Large intestine (tissue), 3 donors: ENCODE data around the gene SYT1. TPM values are rescaled to one million over a fixed set of nuclear protein-coding genes. Genes with fewer than 3 reads are reported as not detected.

ENCODE experiments used
- DNase-seq, 2 donors: peaks; one replicate each; pipeline versions ENCODE4 v3.0.0 to v3.0.0-alpha.2; 2013
- H3K27ac ChIP-seq: one replicate; pipeline ENCODE4 v1.5.1; 2013; ENCODE audit warnings: low read length
- H3K27me3 ChIP-seq: 2 replicates; pipeline ENCODE4 v1.6.1; 2013; ENCODE audit warnings: low read length; ENCODE audit not compliant: control insufficient read depth, insufficient read depth
- H3K36me3 ChIP-seq: 2 replicates; pipeline ENCODE4 v1.6.1; 2013; ENCODE audit warnings: low read length; ENCODE audit not compliant: control insufficient read depth, insufficient read depth
- H3K4me1 ChIP-seq: one replicate; pipeline ENCODE4 v1.6.1; 2013; ENCODE audit warnings: low read length; ENCODE audit not compliant: control insufficient read depth, insufficient read depth
- H3K4me3 ChIP-seq: one replicate; pipeline ENCODE4 v1.5.1; 2013; ENCODE audit warnings: low read length
- H3K9me3 ChIP-seq: one replicate; pipeline ENCODE4 v1.6.1; 2013; ENCODE audit warnings: mild to moderate bottlenecking, low read depth, low read length, moderate library complexity; ENCODE audit not compliant: control insufficient read depth
- WGBS: methylation state at CpG from one replicate; pipeline ENCODE4 v1.1.5; 2013; ENCODE audit warnings: low lambda C conversion rate; ENCODE audit not compliant: insufficient coverage; 5-methylcytosine and 5-hydroxymethylcytosine counted together
- polyA plus RNA-seq: library from polyadenylated mRNA; unstranded; fragments of 120-200 nt; gene quantifications from one replicate; pipeline ENCODE4 v1.2.1, GENCODE V29; 2013

SYT1 gene
- polyA plus RNA-seq, 1 donor = 12.6 TPM

DNA sequence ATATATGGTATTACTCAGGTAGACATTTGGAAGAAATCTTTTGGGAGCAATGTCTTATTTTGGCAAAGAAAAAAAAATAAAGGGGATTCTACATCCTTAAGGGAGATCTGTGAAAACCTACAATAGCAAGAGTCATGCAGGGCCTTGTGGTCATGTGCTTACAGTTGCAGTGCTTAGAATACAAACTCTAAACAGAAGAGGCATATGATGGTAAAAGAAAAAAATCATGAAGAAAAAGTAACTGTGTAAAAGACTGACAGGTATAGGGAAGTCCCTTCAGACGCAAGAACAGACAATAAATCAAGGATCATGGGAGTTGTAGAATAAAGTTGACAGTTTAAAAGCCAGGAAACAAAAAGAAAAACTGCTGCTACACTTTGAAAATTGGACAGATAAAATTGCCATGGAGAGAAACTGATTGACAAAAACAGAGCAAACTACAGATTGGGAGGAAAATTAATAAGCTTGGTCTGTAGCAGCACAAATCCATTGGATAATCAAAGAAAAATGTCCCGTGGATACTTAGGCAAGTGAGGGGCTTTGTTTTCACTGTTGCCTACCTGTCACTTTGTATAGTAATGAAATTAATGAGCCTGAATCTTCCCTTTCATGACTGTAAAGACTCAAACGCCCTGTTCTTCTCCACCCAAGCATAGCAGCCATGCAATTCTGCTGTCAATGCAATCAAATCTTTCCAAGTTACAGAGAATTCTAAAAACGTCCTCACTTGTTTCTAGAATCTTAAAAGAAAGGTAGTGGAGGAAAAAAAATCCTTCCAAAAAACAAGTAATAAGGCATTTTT lies 402.0 kb downstream of the SYT1 start:
- Histone ChIP-seq H3K4me3 (no peak overlapping the region), H3K36me3 (no peaks in the 10 kb centered on the region), H3K27ac (no peak overlapping the region), H3K27me3 (no peaks in the 10 kb centered on the region), H3K4me1 (no peaks in the 10 kb centered on the region), H3K9me3 (no peaks in the 10 kb centered on the region)
- DNase-seq = no peak
- 58% methylated on average over 2 of the region's 4 CpGs for WGBS

DNA sequence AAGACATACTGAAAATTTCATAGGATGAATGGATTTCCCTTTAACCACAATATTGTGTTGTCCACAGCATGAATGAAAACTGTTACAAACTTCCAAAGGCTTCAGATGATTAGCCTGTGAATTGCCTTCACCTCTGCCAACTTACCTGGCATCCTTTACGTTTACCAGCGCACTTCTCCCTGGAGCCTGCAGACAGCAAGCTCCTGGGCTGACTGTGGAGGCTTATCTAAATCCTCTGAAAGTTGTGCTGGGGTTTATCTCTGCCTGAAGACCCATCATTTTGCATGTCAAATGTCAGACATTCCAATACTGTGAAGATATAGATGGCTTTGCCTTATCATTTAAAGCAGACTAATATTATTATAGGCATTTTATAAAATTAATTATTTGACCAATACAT lies 403.0 kb downstream of the SYT1 start:
- H3K9me3 ChIP-seq = no peaks in the 10 kb centered on the region
- H3K27me3 ChIP-seq = no peaks in the 10 kb centered on the region
- H3K4me1 ChIP-seq = no peaks in the 10 kb centered on the region
- no CpG with 5 or more reads among the region's 2 CpGs for WGBS
- no peak overlapping the region for H3K27ac ChIP-seq
- DNase-seq = no peak
- no peaks in the 10 kb centered on the region for H3K36me3 ChIP-seq
- H3K4me3 ChIP-seq = no peak overlapping the region

DNA sequence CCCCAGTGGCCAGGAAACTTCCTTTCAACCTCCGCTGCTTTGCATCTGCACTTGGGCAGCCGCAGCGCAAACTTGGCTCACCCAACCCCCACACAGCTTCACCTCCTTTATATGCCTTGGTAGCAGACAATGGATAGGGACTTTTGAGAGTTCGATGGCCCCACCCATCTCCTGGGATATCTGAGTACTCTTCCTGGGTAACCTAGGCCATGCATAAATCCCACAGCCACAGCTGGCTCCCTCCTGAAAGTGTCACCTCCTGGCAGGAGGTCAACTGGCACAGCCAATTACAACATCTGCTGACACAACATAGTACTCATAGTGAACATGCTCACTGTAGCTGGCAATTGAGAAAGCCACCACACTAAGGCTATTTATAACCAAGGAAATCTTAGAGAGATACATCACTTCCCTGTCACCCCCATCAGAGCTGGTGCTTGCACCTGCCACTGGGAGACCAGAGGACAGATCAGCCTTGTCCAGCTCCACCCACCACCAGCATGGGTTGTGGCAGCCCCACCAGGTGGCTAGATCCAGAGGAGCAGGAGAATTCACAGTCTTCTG lies 410.0 kb downstream of the SYT1 start:
- no CpG with 5 or more reads among the region's 4 CpGs for WGBS
- H3K36me3 ChIP-seq = no peaks in the 10 kb centered on the region
- no peaks in the 10 kb centered on the region for H3K4me1 ChIP-seq
- no peak for DNase-seq
- H3K9me3 ChIP-seq = peaks cover 3% of the 10 kb centered on the region
- no peaks in the 10 kb centered on the region for H3K27me3 ChIP-seq
- H3K4me3 ChIP-seq = no peak overlapping the region
- no peak overlapping the region for H3K27ac ChIP-seq

DNA sequence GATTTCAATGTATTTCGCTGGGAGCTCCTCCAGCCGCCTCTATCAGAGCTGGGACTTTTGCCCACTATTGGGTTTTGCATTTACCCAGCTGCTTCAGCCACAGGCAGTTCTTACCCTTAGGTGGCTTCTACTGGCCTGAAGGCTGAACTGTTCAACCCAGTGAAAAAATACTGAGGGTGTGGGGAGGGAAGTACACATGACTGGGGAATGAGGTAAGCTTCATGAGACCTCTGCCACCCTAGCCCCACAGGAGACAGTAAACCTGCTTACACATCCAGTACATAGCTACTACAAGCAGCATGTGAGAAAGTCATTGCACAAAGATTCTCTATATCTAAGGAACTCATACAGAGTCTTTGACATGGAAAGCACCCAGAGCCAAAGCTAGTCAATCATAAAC lies 411.1 kb downstream of the SYT1 start:
- no peak for DNase-seq
- H3K4me1 ChIP-seq = no peaks in the 10 kb centered on the region
- H3K36me3 ChIP-seq = no peaks in the 10 kb centered on the region
- H3K9me3 ChIP-seq = peaks cover 3% of the 10 kb centered on the region
- no CpG with 5 or more reads among the region's 2 CpGs for WGBS
- H3K27ac ChIP-seq = no peak overlapping the region
- H3K27me3 ChIP-seq = no peaks in the 10 kb centered on the region
- H3K4me3 ChIP-seq = no peak overlapping the region

- H3K36me3 ChIP-seq = no peaks in the 10 kb centered on the region
- WGBS = 89% methylated on average over 1 of the region's 2 CpGs
- H3K4me1 ChIP-seq = no peaks in the 10 kb centered on the region
- no peaks in the 10 kb centered on the region for H3K9me3 ChIP-seq
- DNase-seq = no peak
- no peaks in the 10 kb centered on the region for H3K27me3 ChIP-seq
- no peak overlapping the region for H3K4me3 ChIP-seq
- H3K27ac ChIP-seq = no peak overlapping the region
These were observed 418.8 kb downstream of the SYT1 start for GRCh38 chr12:79283364-79283763.

- no peak for DNase-seq
- no peaks in the 10 kb centered on the region for H3K4me1 ChIP-seq
- H3K36me3 ChIP-seq = no peaks in the 10 kb centered on the region
- no peak overlapping the region for H3K27ac ChIP-seq
- no peaks in the 10 kb centered on the region for H3K27me3 ChIP-seq
- no peaks in the 10 kb centered on the region for H3K9me3 ChIP-seq
- whole genome bisulfite sequencing = 86% methylated on average over 1 of the region's 3 CpGs
- no peak overlapping the region for H3K4me3 ChIP-seq
These were observed 424.3 kb downstream of the SYT1 start for GRCh38 chr12:79288911-79289310.

GRCh38 chr12:79291711-79292110 lies 427.1 kb downstream of the SYT1 start:
- Histone ChIP-seq H3K27me3 (no peaks in the 10 kb centered on the region), H3K4me1 (no peaks in the 10 kb centered on the region), H3K4me3 (no peak overlapping the region), H3K36me3 (no peaks in the 10 kb centered on the region), H3K9me3 (no peaks in the 10 kb centered on the region), H3K27ac (no peak overlapping the region)
- WGBS = no CpG with 5 or more reads among the region's 3 CpGs
- DNase-seq = no peak

DNA sequence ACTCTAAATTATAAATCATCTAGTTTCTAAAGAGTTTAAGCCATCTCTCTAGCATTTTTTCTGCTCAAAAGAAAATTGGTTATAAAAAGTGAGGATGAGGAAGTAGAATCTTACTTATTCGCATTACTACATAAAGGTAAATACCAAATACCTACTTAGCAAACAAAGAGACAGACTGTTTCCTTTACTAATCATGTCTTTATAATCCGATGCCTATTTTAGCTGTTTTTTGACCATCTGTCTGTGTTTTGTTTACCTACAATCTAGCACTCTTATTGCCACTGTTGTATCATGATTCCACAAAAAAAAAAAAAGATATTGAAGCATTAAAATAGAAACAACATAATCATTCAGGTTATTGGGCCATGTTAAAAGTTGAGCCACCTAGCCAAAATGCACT lies 430.0 kb downstream of the SYT1 start:
- H3K36me3 ChIP-seq = no peaks in the 10 kb centered on the region
- WGBS = 41% methylated on average over 2 of the region's 2 CpGs

GRCh38 chr12:79295572-79295971 lies 431.0 kb downstream of the SYT1 start:
- Histone ChIP-seq H3K4me3 (no peak overlapping the region), H3K27me3 (no peaks in the 10 kb centered on the region), H3K9me3 (no peaks in the 10 kb centered on the region), H3K27ac (no peak overlapping the region), H3K4me1 (no peaks in the 10 kb centered on the region), H3K36me3 (no peaks in the 10 kb centered on the region)
- DNase-seq = no peak

More for the DNA sequence above, 430.0 kb downstream of the SYT1 start:
- Histone ChIP-seq H3K4me1 (no peaks in the 10 kb centered on the region), H3K27ac (no peak overlapping the region), H3K9me3 (no peaks in the 10 kb centered on the region), H3K4me3 (no peak overlapping the region), H3K27me3 (no peaks in the 10 kb centered on the region)
- no peak for DNase-seq

- 50% methylated on average over 2 of the region's 5 CpGs for WGBS
- no peaks in the 10 kb centered on the region for H3K27me3 ChIP-seq
- H3K36me3 ChIP-seq = no peaks in the 10 kb centered on the region
- no peak for DNase-seq
- H3K4me1 ChIP-seq = no peaks in the 10 kb centered on the region
- H3K4me3 ChIP-seq = no peak overlapping the region
- no peak overlapping the region for H3K27ac ChIP-seq
- H3K9me3 ChIP-seq = no peaks in the 10 kb centered on the region
These were observed 431.6 kb downstream of the SYT1 start for GRCh38 chr12:79296133-79296532.

DNA sequence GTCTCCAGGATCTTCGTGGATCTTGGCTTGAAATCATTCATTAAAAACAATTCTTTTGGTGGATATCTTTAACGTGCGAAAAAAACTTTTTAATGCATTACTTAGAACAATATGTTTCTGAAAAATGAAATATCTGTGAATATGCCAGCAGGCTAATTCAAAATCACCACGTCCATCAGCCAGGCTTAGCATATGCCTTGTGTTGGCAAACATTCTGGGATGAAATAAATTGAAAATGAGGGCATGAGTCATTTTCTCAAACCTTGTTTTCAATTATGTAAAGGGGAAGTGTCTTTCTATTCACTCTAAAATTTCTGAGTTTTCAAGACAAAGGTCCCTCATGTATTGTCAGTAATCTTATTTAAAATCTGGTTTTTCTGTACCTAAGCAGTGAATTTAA lies 432.3 kb downstream of the SYT1 start:
- Histone ChIP-seq H3K9me3 (no peaks in the 10 kb centered on the region), H3K27me3 (no peaks in the 10 kb centered on the region), H3K36me3 (no peaks in the 10 kb centered on the region), H3K27ac (no peak overlapping the region), H3K4me1 (no peaks in the 10 kb centered on the region), H3K4me3 (no peak overlapping the region)
- DNase-seq = no peak
- 94% methylated on average over 3 of the region's 4 CpGs for WGBS
